GM18868 (cell line): ENCODE data around the gene HTR4.
A peak's percentile ranks its signal among the peaks of the same experiment; 100 is the strongest.

Experiments used
- ATAC-seq: cut with Tn5 transposase; IDR thresholded peaks from one replicate; pipeline ENCODE4 v1.9.1; 2021; ENCODE audit warnings: mild to moderate bottlenecking, moderate library complexity; ENCODE audit not compliant: unreplicated experiment

The HTR4 gene

DNA sequence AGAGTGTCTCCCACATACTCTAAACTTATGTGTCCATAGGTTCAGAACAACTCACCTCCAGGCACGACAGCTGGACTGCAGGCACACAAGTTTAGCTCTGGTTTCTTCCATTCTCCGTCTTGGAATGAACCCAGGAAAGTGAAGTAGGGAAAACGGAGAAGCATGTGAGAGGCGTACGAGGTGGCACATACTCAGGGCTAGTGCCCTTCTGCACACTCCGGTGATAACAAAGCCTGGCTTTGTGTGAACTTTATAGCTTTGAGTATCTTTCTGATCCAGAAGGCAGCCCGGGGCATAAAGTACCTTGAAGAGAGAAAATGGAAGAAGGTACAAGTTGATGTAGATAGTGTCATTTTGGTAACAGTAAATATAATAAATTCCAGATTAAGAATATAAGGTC lies 11.1 kb upstream of the HTR4 start:
- ATAC-seq: no peak

DNA sequence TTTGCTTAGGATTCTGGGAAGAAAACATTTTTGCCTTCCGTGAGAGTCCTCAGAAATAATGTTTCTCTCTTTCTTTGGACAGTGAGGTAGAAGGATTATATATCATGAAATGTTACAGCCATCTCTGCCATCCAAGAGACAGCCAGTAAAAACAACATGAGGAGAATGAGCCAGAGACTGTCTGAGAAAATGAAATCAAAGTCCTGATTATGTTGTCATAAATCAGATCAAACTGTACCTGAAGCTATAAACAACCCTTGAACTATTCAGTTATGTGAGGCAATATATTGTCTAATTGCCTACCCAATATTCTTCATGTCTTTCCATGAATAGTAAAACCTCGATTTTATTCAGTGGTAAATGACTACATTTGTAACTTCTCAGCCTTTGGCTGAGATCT lies 9.2 kb upstream of the HTR4 start:
- no peak for ATAC-seq

DNA sequence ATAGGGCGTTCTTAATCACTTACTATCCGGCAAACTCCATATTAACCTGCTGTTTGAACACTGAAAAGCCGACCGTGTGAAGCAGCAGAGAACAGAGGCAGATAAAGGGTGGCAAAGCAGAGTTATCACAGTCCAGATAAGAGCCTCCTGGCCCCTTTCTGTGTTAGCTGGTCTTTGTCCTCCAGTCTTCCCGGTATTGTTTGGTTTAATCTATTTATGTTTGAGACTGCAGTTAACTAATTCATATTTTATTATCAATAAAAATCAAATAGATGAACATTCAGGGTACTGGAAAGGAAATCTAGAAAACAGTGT lies 6.0 kb upstream of the HTR4 start:
- ATAC-seq: no peak

DNA sequence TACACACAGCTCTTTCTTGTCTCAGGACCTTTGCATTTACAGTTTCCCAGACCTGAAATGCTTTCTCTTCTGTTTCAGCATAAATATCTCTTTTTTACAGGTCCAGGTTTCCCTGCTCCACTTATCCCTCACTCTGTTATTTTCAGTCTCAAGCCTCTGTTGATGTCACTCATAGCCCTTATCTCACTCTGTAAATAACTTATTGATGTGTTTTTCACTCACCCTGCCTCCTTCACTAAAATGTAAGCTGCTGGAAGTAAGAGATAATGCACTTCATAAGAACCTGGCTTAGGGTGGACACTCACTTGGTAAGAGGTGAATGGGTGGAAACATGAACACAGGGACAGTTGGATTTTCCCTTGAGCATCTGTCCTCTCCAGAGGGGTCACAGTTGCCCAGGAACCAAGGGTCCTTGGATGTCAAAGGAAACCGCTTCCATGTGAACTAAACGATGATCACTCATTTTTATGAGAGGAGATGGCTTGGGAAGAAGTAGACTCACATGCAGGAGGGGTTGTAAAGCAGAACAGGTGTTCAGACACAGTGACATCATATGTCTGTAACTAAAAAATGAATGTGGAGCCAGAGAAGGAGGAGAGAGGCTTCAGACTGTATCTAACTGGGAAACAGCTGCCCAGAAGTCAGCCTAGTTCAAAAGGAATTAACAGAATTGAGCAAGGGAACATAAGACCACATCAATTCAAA lies 5.5 kb upstream of the HTR4 start:
- no peak for ATAC-seq

DNA sequence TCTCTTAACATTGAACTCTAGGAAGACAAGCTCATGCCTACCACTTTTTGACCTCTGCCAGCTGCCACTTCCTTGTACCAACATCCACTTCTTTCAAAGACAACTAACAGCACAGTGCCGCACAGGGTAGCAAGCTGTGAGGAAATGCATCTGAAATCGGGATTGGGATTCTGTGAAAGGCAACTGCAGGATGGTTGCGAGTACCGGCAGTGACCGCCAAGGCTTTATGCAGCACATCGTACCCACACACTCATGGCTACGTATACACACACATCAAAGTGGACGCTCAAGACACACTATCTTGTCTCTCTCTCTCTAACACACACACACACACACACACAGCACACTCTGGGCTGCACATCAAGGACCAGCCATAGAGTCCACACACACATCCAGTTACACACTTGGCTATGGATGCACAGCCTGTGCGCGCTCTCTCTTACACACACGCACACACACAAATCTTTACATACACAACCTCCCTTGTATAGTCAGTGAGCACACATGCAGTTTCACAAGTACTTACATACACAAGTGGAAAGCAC lies 964 bp downstream of the HTR4 start:
- no peak for ATAC-seq

DNA sequence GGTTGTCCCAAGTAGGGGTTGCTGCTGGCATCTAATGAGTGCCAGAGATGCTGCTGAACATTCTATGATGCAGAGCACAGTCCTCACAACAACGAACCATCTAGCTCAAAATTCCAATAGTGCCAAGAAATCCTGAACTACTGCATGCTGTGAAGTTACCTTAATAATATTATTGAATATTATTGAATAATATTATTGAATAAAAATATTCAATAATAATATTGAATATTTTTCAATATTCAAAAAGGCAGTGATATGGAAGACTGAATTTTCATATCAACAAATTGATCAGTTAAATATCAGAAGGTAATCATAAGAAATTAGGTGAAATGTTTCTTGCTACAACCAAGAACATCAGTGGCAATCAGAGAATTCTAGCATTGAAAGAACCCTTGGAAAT lies 2.8 kb downstream of the HTR4 start:
- ATAC-seq: no peak

DNA sequence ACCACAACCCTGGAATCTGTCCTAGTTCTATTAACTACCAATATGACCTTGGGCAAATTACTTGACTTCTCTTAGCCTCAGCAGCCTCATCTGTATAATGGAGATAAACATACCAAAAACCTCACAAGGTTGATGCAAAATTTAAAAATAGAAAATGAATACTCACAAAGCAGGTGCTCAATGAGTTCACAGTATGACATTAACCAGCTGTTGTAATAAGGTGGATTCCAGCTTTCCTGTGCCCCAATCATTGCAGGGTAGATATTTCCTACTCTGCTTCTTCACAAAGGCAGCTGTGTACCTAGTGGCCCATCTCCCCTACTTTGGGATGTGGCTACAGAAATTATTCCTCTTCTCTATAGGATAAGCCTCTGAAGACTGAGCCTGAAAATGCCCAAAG lies 8.8 kb downstream of the HTR4 start:
- no peak for ATAC-seq

DNA sequence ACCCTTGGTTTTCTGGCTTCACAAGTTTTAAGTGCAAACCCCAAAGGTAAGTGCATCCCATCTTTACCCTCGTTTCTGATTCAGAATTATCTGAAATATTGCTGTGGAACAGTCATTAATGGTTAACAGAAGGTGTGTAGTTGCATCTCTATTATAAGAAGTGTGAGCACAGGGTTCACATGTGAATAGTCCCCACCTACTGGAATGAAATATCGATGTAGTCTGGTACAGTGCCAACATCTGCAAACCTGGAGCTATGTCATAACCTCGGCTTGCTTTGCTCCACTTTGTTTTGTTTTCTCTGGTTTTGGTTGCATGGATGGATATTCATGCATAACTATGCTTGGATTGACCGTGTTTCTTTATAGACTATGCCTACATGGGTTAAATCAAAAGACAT lies 12.6 kb downstream of the HTR4 start:
- ATAC-seq: no peak

DNA sequence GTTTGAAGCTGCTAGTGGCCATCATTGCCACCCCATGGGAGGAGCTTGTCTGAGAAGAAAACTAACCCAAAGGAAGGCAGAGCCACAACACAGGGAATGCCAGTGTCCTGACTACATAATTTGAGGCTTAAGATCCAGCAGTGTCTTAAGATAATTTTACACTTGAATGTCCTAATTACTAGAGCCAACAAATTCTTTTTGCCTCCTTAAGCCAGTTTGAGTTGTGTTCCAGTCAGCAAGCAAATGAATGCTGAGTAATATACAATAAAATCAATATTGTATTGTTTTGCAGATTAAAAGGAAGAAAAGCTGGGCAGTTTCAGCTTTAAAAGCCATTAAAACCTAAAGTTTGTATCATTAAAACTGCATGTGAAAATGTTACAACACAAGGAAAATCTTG lies 13.9 kb downstream of the HTR4 start:
- no peak for ATAC-seq

DNA sequence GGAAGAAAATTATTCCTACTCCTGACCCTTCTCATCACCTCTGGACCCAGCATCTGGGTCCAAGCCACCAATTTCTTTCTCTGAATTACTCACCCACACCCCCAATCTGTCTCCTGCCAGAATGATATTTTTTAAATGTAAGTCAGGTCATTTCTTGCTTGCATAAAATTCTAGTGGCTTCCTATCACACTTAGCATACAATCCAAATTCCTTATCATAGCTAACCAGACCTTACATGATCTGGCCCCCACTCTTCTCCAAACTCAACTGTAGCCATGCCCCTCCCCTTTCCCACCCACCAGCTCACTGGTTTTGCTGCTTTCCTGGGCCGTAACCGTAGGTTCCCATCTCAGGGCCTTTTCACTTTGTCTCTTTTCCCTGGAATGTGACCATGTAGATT lies 15.2 kb downstream of the HTR4 start:
- ATAC-seq: no peak

DNA sequence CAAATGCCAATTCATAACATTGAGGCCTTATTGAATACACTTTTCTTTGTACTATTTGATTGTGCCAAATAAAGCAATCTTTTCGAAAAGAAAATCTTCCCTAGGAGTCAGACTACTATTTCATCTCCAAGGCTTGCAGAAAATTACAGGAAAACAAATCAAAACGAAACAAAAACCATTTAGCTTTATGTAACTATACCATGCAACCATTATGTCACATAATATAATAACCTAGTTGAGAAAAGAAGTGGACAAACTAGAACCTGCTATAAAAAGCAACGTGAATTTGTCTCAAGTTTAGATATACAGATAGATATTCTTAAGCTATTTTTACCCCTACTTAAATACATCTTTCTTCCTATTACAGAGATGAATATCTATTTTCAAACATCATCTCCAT lies 18.0 kb downstream of the HTR4 start:
- ATAC-seq: no peak

DNA sequence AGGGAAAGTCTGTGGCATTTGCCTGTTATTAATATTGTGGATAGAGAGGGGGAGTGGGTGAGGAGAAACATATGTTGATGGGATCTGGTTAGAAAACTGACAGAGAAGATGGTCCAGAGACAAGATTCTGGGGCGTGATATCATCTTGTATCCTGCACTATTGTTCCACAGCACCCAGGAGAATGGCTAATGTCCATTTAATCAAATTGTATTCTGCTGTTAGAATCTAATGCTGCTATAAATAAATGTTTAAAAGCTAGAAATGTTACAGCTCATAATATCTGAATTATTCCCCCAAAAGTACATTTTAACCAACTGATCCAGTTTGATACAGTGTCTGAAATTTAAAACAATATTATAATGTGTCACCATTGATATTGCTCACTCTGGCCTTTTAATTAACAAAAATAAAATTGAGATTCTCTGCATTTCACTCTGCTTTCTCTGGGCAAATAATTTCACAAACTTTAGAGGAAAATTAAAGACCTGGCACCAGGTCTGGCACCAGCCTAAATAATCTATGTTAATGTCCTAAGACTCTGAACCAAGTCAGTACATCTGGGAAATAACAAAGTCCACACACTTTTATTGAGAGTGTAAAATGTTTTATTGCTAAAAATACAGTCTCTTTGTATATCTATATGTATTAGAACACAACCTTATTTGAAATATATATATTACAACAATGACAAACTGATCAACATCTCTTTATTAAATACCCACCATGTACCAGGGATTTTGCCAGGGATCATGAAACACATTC lies 18.8 kb downstream of the HTR4 start:
- no peak for ATAC-seq

DNA sequence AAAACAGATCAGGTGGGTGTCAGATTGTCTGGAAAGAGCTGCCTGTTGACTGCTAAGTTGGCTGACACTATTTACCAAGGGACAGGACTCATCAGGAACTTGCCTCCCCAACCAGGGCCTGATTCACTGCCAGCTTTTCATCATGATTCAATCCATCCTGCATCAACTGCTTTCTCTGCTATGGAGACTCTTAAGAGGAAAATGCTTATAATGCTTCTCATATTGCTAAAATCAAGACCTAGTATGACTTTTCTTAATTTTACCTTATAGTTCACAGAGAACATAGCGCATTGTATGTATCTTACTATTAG lies 21.3 kb downstream of the HTR4 start:
- no peak for ATAC-seq

DNA sequence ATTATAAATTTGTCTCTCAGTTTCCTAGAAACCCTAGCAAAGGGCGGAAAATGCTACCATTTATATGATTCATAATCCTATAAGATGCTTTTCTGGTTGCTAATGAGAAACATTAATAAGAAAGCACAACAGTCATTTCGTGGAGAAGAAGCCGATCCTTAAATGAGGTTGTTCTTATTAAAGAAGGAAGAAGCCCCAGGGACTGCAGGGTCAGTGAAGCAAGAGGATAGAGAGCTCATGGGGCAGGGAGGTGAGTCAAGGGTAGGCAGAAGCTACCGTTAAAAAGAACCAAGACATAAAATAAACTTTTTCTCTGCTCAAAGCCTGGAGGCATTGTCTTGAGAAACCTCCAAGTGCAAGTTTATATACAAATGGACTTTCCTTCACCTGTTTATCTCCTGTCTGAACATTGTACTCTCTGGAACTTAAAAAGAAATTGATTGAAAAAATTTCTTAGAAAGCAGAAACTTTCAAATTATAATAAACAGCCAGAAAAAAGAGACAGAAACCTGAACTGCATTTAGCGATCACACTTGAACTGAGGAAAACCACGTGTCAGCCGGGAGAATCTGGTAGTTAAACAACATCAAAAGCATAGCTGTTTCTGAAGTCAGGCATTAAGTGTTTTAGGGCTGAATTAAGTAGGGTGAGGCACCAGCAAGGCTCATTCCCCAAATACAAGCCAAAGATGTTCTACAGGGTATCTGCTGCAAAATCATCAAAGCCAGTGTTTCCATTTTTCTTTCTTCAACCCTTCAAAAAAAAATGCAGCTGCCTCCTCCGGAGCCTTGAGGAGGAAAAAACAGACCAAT lies 21.9 kb downstream of the HTR4 start:
- ATAC-seq: no peak

DNA sequence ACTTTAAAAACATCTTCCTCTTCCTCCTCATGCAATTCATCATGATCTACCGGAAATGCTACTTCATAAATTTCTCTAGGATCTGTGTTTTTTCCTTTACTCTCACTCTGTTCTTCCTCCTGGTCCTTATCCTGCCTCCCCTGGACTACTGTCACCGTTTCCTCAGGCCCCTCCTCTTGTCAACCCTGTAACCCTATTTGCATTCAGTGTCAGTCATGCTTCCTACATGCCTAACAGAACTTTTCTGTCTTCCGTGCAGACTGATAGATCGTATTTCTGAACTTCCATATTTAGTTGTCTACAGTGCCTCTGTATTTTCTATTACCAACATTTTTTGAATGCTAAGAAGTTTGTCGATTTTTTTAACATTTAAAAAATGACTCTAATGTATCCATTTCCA lies 27.3 kb downstream of the HTR4 start:
- ATAC-seq: no peak

DNA sequence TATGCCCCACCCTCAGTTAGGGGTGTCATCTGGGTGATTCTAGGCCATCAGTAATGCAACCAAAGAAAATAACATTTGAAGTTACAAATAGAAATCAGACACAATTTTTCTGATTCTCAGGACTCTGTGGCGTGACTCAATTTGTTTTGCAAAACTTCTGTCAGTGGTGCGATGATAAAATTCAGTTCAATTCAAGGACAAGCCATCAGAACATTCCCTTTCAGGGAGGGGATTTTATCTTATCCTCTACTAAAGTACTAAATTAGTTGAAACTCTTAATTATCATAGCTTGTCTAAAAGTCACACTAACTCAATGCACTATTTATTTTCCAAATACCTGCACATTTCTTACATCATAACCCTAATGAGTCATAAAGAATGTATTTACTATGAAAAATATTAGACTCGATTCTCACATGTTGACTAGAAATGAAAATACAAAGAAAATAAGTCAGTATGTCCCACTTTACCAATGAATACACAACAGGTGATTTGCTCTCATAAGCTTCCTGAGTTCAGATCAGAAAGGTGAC lies 28.2 kb downstream of the HTR4 start:
- no peak for ATAC-seq

DNA sequence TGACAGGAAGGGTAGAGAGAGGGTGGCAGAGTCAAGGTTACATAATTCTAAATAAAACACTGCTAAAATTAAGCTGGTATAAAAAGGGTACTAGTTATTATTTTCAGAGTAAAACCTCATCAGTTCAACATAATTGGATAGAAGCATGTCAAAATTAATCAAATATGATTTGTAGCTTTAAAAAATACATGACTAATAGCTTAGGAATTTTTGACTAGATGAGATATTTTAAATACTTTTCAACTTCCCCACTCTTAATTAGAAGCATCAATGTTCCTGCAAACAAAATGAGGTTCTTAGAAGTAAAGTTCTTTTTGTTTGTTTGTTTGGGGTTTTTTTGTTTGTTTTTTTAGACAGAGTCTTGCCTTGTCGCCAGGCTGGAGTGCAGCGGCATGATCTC lies 29.1 kb downstream of the HTR4 start:
- no peak for ATAC-seq

DNA sequence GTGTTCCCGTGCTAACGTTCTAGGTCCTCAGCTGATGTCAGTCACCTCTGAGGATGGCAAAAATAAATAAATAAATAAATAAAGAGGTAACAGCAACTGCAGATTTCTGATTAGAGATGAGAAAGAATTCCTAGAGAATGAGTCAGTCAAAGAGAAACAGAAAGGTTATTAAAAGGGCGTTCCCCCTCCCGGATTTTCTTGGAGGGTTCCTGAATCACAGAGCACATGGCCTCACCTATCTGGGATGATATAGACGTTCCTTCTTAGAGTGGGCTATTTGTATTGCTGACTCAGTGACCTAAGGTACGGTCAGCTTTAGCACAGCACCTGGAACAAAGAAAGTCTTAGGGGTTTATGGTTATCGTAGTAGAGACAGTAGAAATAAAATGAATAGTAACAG lies 30.6 kb downstream of the HTR4 start:
- ATAC-seq: no peak

DNA sequence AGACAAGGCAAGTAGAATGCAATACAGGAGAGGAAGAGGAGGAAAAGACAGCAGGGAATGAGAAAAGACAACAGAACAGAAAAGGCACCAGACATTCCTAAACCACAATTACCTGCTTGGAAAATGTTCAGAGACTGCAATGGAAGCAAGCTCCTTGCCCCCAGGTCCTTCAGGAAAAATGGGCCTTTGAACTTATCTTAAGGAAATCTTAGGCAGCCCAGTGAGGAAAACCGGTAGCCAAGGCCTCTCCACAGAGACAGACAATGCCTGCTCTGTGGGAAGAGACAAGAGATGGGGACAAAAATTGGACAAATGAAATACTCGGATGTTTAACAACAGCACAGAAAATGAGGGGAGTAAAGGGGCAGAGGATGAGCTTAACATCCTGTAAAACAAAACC lies 31.2 kb downstream of the HTR4 start:
- no peak for ATAC-seq

DNA sequence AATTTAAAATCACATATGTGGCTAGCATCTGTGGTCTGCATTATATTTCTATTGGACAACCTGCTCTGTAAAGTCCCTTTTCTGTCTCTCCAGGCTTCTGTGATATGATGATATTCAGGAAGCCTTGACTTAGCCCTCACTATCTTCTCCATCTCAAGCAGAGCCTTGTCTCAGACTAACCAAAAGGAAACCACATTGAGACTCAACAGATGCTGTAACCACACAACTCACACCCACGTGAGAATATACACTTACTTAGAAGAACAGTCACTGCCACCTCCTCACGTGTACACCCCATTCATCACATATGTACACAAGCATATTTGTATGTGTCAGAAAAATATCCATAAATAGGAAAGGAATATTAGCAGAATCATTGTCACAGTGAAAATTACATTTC lies 33.6 kb downstream of the HTR4 start:
- peak; percentile 79 for ATAC-seq

DNA sequence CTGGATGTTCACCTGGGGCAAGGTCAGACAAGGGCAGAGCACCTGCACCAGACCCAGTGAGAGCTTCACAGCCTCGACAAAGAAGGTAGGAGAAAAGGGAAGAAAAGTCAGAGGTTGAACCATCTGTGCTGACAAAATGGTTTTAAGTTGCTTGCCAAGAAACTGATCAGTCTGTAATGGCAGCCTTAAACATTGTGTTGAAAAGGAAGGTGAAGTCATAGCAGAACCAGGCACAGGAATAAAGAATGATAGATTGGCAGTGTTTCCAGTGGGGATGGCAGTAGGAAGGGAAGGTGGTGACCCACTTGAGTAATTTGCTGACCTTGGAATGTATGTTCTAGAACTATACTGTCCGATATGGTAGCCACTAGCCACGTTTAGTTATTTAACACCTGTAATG lies 34.2 kb downstream of the HTR4 start:
- no peak for ATAC-seq

DNA sequence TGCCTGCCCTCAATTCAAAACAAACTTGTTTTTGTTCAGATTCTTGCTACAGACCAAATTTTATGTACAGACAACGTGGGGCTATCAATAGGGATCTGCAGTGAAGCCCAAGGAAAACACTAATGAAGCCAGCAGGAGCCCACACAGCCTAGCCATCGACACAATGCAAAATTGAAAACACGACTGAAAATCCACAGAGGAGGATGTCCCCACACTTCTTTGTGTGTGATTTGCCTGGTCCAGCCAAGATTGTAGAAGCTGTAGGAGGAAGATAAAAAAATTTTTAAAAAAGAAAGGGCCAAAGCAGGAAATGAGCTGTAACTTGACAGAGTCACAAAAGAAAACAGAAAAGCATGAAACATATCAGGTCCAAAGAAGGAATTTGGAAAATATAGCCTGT lies 34.8 kb downstream of the HTR4 start:
- no peak for ATAC-seq
